Liver (tissue), 9 donors: ENCODE measurements around the gene FDX1. TPM values are rescaled to one million over a fixed set of nuclear protein-coding genes. Genes with fewer than 3 reads are reported as not detected.

Source experiments
- DNase-seq: peaks from one replicate; pipeline ENCODE4 v3.0.0-alpha.2; 2017; ENCODE audit warnings: low spot score
- H3K27ac ChIP-seq, 2 donors: one replicate each; pipeline ENCODE4 v1.7.0; 2013; ENCODE audit warnings: inconsistent platforms in 2 of 2, low read length in 2 of 2, control low read depth in 1 of 2, low read depth in 1 of 2, mild to moderate bottlenecking in 1 of 2
- H3K27me3 ChIP-seq, 4 donors: one replicate each; pipeline versions ENCODE4 v1.6.1 to v1.7.0; 2013; ENCODE audit warnings: low read length in 3 of 4, inconsistent platforms in 1 of 4, mild to moderate bottlenecking in 1 of 4, moderate library complexity in 1 of 4; ENCODE audit not compliant: control insufficient read depth in 4 of 4, insufficient read depth in 4 of 4
- H3K36me3 ChIP-seq, 4 donors: one replicate each; pipeline versions ENCODE4 v1.6.1 to v1.7.0; 2013; ENCODE audit warnings: low read length in 3 of 4, mild to moderate bottlenecking in 3 of 4, low read depth in 1 of 4, moderate library complexity in 1 of 4; ENCODE audit not compliant: control insufficient read depth in 4 of 4, insufficient read depth in 3 of 4
- H3K4me1 ChIP-seq, 4 donors: one replicate each; pipeline versions ENCODE4 v1.6.1 to v1.7.0; 2013; ENCODE audit warnings: low read length in 3 of 4, mild to moderate bottlenecking in 3 of 4, moderate library complexity in 1 of 4; ENCODE audit not compliant: control insufficient read depth in 4 of 4, insufficient read depth in 4 of 4
- H3K4me3 ChIP-seq, 3 donors: one replicate each; pipeline versions ENCODE4 v1.6.1 to v1.7.0; 2013; ENCODE audit warnings: low read length in 3 of 3, control low read depth in 1 of 3, low read depth in 1 of 3, mild to moderate bottlenecking in 1 of 3
- H3K9ac ChIP-seq, 2 donors: one replicate each; pipeline ENCODE4 v1.7.0; 2013; ENCODE audit warnings: low read length in 2 of 2, mild to moderate bottlenecking in 2 of 2, moderate library complexity in 2 of 2, control low read depth in 1 of 2, low read depth in 1 of 2
- H3K9me3 ChIP-seq, 4 donors: one replicate each; pipeline versions ENCODE4 v1.6.1 to v1.7.0; 2013; ENCODE audit warnings: low read length in 3 of 4; ENCODE audit not compliant: control insufficient read depth in 4 of 4
- CTCF ChIP-seq: fragments of 150-350 bp; IDR thresholded peaks from 2 replicates; pipeline ENCODE4 v1.5.1; 2017; ENCODE audit warnings: improper control_type of control experiment, low read depth, low read length; ENCODE audit not compliant: missing input control
- EGR1 ChIP-seq, 2 donors: IDR thresholded peaks; 2 replicates each; pipeline ENCODE4 v1.6.1; 2016 to 2018; ENCODE audit warnings: antibody characterized with exemption in 2 of 2, low read depth in 2 of 2
- FOXA1 ChIP-seq: IDR thresholded peaks from 2 replicates; pipeline ENCODE4 v1.6.1; 2016; ENCODE audit warnings: antibody characterized with exemption
- FOXA2 ChIP-seq: IDR thresholded peaks from 2 replicates; pipeline ENCODE4 v1.6.1; 2016; ENCODE audit warnings: antibody characterized with exemption
- GABPA ChIP-seq, 2 donors: IDR thresholded peaks in 1 of 2; conservative IDR thresholded peaks in 1 of 2; 2 replicates each; pipeline ENCODE4 v1.6.1; 2016; ENCODE audit warnings: antibody characterized with exemption in 2 of 2, mild to moderate bottlenecking in 1 of 2, moderate library complexity in 1 of 2
- HNF4A ChIP-seq, 2 donors: conservative IDR thresholded peaks; 2 replicates each; pipeline ENCODE4 v1.6.1; 2016; ENCODE audit warnings: antibody characterized with exemption in 2 of 2, mild to moderate bottlenecking in 2 of 2
- HNF4G ChIP-seq: IDR thresholded peaks from 2 replicates; pipeline ENCODE4 v1.6.1; 2016; ENCODE audit warnings: antibody characterized with exemption
- JUND ChIP-seq, 2 donors: IDR thresholded peaks; 2 replicates each; pipeline ENCODE4 v1.6.1; 2016; ENCODE audit warnings: antibody characterized with exemption in 2 of 2
- MAX ChIP-seq: IDR thresholded peaks from 2 replicates; pipeline ENCODE4 v1.6.1; 2016; ENCODE audit warnings: antibody characterized with exemption
- NR2F2 ChIP-seq: IDR thresholded peaks from 2 replicates; pipeline ENCODE4 v1.6.1; 2016; ENCODE audit warnings: antibody characterized with exemption
- RAD21 ChIP-seq, 2 donors: IDR thresholded peaks; 2 replicates each; pipeline ENCODE4 v1.6.1; 2016; ENCODE audit warnings: antibody characterized with exemption in 2 of 2, mild to moderate bottlenecking in 2 of 2
- RXRA ChIP-seq, 2 donors: IDR thresholded peaks; 2 replicates each; pipeline ENCODE4 v1.6.1; 2017 to 2018; ENCODE audit warnings: antibody characterized with exemption in 2 of 2, mild to moderate bottlenecking in 1 of 2
- SP1 ChIP-seq: IDR thresholded peaks from 2 replicates; pipeline ENCODE4 v1.6.1; 2018; ENCODE audit warnings: antibody characterized with exemption, mild to moderate bottlenecking
- TAF1 ChIP-seq: conservative IDR thresholded peaks from 2 replicates; pipeline ENCODE4 v1.6.1; 2016; ENCODE audit warnings: antibody characterized with exemption, mild to moderate bottlenecking
- YY1 ChIP-seq: IDR thresholded peaks from 2 replicates; pipeline ENCODE4 v1.6.1; 2016; ENCODE audit warnings: antibody characterized with exemption, mild to moderate bottlenecking
- ZBTB33 ChIP-seq: IDR thresholded peaks from 2 replicates; pipeline ENCODE4 v1.6.1; 2016; ENCODE audit warnings: antibody characterized with exemption
- WGBS: extraction: QIAGEN DNeasy Blood & Tissue Kit; methylation state at CpG from one replicate; pipeline ENCODE4 v1.1.7; 2013; 5-methylcytosine and 5-hydroxymethylcytosine counted together
- polyA plus RNA-seq, 2 donors: library from polyadenylated mRNA; stranded (reverse) in 1 of 2; unstranded in 1 of 2; fragments of 200-250 nt in 1 of 2; fragments of >200 nt in 1 of 2; fragmentation: Nextera tagmentation in 1 of 2; extraction: Ambion mirVana in 1 of 2; gene quantifications; one replicate each; pipeline versions ENCODE4 v1.2.1 to v1.2.3, GENCODE V29; 2013 to 2015
- total RNA-seq, 2 donors: library from RNA; depleted of rRNA; stranded (reverse); fragments of >200 nt; gene quantifications; one replicate each; pipeline ENCODE4 v1.2.3, GENCODE V29; 2014
- TF ChIP-seq, protein P1 (sequence below): IDR thresholded peaks from 2 replicates; pipeline ENCODE4 v1.6.1; 2016; ENCODE audit warnings: antibody characterized with exemption
- TF ChIP-seq, protein P2 (sequence below): IDR thresholded peaks from 2 replicates; pipeline ENCODE4 v1.6.1; 2016; ENCODE audit warnings: antibody characterized with exemption, mild to moderate bottlenecking
- donor health status: healthy.
- donor health status: healthy.
- donor health status: healthy.
- donor health status: healthy.
- donor health status: healthy.

Gene FDX1
- total and polyA plus RNA-seq, 4 donors, result 6.8 to 28.8 (median 17.1) TPM

DNA sequence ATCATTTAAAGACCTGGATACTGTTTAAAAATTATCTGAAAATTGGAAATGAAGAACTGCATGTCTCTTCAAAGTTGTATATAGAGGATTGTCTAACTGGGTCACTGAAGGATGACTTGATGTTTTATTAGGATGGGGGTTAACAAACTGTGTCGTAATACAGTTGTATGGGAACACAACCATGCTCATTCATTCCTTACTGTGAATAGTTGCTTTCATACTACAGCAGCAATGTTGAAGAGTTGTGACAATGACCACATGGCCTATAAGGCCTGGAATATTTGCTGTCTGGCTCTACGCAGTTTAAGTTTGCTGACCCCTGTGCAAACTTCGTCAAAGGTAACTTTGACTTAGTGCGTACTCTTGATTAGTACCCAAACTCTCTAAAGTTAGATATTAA is 38.4 kb downstream of the FDX1 start:
- no peak for DNase-seq
- TF ChIP-seq GABPA (IDR thresholded peaks at IDR 0.05 in 1 of 2, conservative IDR thresholded peaks at IDR 0.05 in 1 of 2) (no peak), CTCF (no peak), FOXA1 (no peak), EGR1 (IDR thresholded peaks at IDR 0.05; ENCODE audit: low read depth in 2 of 2) (no peak), HNF4G (no peak), JUND (IDR thresholded peaks at IDR 0.05) (no peak), ZBTB33 (no peak), MAX (no peak), SP1 (no peak), NR2F2 (no peak), YY1 (no peak), RXRA (IDR thresholded peaks at IDR 0.05) (no peak), TAF1 (no peak), HNF4A (conservative IDR thresholded peaks at IDR 0.05) (no peak), FOXA2 (no peak), RAD21 (IDR thresholded peaks at IDR 0.05) (no peak)
- TF ChIP-seq, protein P1, sequence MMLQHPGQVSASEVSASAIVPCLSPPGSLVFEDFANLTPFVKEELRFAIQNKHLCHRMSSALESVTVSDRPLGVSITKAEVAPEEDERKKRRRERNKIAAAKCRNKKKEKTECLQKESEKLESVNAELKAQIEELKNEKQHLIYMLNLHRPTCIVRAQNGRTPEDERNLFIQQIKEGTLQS, result no peak
- TF ChIP-seq, protein P2, sequence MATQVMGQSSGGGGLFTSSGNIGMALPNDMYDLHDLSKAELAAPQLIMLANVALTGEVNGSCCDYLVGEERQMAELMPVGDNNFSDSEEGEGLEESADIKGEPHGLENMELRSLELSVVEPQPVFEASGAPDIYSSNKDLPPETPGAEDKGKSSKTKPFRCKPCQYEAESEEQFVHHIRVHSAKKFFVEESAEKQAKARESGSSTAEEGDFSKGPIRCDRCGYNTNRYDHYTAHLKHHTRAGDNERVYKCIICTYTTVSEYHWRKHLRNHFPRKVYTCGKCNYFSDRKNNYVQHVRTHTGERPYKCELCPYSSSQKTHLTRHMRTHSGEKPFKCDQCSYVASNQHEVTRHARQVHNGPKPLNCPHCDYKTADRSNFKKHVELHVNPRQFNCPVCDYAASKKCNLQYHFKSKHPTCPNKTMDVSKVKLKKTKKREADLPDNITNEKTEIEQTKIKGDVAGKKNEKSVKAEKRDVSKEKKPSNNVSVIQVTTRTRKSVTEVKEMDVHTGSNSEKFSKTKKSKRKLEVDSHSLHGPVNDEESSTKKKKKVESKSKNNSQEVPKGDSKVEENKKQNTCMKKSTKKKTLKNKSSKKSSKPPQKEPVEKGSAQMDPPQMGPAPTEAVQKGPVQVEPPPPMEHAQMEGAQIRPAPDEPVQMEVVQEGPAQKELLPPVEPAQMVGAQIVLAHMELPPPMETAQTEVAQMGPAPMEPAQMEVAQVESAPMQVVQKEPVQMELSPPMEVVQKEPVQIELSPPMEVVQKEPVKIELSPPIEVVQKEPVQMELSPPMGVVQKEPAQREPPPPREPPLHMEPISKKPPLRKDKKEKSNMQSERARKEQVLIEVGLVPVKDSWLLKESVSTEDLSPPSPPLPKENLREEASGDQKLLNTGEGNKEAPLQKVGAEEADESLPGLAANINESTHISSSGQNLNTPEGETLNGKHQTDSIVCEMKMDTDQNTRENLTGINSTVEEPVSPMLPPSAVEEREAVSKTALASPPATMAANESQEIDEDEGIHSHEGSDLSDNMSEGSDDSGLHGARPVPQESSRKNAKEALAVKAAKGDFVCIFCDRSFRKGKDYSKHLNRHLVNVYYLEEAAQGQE, result no peak
- no peaks in the 10 kb centered on the region for H3K27me3 ChIP-seq
- H3K4me3 ChIP-seq, result no peak overlapping the region
- no peaks in the 10 kb centered on the region for H3K4me1 ChIP-seq
- H3K36me3 ChIP-seq, result peaks cover 0 to 9% (median 2%) of the 10 kb centered on the region in 4 donors
- H3K9me3 ChIP-seq, result no peaks in the 10 kb centered on the region
- H3K27ac ChIP-seq, result no peak overlapping the region
- H3K9ac ChIP-seq, result no peak overlapping the region
- 98% methylated on average over 4 of the region's 4 CpGs for WGBS
